Effector memory CD8-positive, alpha-beta T cell (primary cell): Measurements from ENCODE around the gene TDP1.
"Not testable (repeated sequence)": the region's sequence is repeated elsewhere in the genome, so short reads cannot be mapped to it uniquely, and the experiment has no call there.

Experiments used
- ATAC-seq: fragments of 150-1000 bp; cut with Tn5 transposase; replicated peaks from 2 replicates; pipeline ENCODE4 v1.10.0; 2021; ENCODE audit warnings: mild to moderate bottlenecking, moderate library complexity
- DNase-seq, 3 experiments: peaks; one replicate each; pipeline ENCODE4 v3.0.0; 2021
- H3K27ac Mint-ChIP-seq, 2 donors: one replicate each; pipeline ENCODE4 v1.8.0; 2022; ENCODE audit warnings: mild to moderate bottlenecking in 2 of 2, mixed read lengths in 2 of 2, moderate library complexity in 2 of 2
- H3K27me3 Mint-ChIP-seq, 2 donors: one replicate each; pipeline ENCODE4 v1.8.0; 2022; ENCODE audit warnings: mixed read lengths in 2 of 2
- H3K36me3 Mint-ChIP-seq: one replicate; pipeline ENCODE4 v1.8.0; 2022; ENCODE audit warnings: mild to moderate bottlenecking, moderate library complexity, mixed read lengths; ENCODE audit not compliant: insufficient read depth
- H3K4me1 Mint-ChIP-seq, 2 donors: one replicate each; pipeline ENCODE4 v1.8.0; 2022; ENCODE audit warnings: low read depth in 2 of 2, mixed read lengths in 2 of 2
- H3K4me3 Mint-ChIP-seq, 2 donors: one replicate each; pipeline ENCODE4 v1.8.0; 2022; ENCODE audit warnings: mild to moderate bottlenecking in 2 of 2, mixed read lengths in 2 of 2, moderate library complexity in 2 of 2
- H3K9me3 Mint-ChIP-seq, 2 donors: one replicate each; pipeline ENCODE4 v1.8.0; 2022; ENCODE audit warnings: mixed read lengths in 2 of 2

Gene TDP1

DNA sequence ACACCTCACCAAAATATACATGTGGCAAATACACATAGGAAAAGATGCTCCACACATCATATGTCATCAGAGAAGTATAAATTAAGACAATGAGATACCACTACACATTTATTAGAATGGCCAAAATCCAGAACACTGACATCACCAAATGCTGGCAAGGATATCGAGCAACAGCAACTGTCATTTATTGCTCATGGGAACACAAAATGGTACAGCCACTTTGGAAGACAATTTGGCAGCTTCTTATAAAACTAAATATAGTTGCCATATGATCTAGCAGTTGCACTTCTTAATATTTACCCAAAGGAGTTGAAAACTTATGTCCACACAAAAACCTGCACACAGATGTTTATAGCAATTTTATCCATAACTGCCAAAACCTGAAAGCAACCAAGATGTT lies 99.1 kb downstream of the TDP1 start:
- ATAC-seq (no peak), DNase-seq (no peak)
- H3K4me3 Mint-ChIP-seq, result no peak overlapping the region
- H3K9me3 Mint-ChIP-seq, result no peaks in the 10 kb centered on the region
- H3K36me3 Mint-ChIP-seq, result no peaks in the 10 kb centered on the region
- no peak overlapping the region for H3K27ac Mint-ChIP-seq
- H3K27me3 Mint-ChIP-seq, result peaks cover 68 to 89% of the 10 kb centered on the region in 2 donors
- H3K4me1 Mint-ChIP-seq, result peaks cover 6 to 7% of the 10 kb centered on the region in 2 donors

DNA sequence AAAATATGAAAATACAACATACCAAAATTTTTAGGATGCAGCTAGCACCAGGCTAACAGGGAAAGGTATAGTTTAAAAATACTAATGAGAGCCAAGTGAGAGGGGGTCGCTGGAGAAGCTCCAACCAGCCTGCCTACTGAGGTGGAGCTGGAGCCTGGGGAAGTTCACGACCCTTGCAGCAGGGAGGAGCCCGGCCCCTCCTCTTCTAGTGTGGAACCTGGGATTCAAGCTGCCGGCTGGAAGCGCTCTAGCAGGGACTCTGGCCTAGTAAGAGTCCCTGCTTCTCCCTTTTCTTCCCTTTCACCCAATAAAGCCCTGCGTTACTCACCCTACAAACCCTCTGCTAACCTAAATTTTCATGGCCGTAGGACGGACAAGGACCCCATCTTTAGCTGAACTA lies 101.1 kb downstream of the TDP1 start:
- Mint-ChIP-seq H3K4me1 (peaks cover 7 to 11% of the 10 kb centered on the region in 2 donors), H3K9me3 (no peaks in the 10 kb centered on the region), H3K27me3 (peaks cover 56 to 84% of the 10 kb centered on the region in 2 donors), H3K4me3 (no peak overlapping the region), H3K27ac (no peak overlapping the region), H3K36me3 (no peaks in the 10 kb centered on the region)
- DNase-seq, result no peak
- no peak for ATAC-seq

DNA sequence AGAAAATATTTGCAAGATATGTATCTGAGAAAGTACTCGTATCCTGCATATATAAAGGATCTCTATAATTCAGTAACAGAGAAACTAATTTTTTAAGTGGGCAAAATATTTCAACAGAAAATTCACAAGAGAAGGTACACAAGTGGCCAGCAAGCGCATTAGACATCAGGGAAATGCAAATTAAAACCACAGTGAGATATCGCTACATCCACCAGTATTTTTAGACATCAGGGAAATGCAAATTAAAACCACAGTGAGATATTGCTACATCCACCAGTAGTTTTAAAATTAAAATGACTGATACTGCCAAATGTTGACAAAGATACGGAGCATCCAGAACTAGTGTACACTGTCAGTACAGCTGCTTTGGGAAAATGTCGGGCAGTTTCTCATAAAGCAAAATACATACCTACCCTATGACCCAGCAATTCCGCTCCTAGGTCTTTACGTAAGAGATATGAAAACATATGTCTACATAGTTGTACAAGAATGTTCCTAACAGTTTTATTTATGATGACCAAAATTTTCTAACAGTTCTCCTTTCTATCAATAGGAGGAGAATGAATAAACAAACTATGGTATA lies 103.2 kb downstream of the TDP1 start:
- Mint-ChIP-seq H3K9me3 (no peaks in the 10 kb centered on the region), H3K4me3 (peak overlapping the region; percentile 56 to 76), H3K4me1 (peaks cover 19 to 21% of the 10 kb centered on the region in 2 donors), H3K27me3 (peaks cover 55 to 84% of the 10 kb centered on the region in 2 donors), H3K27ac (no peak overlapping the region), H3K36me3 (no peaks in the 10 kb centered on the region)
- DNase-seq, result no peak
- ATAC-seq, result no peak

DNA sequence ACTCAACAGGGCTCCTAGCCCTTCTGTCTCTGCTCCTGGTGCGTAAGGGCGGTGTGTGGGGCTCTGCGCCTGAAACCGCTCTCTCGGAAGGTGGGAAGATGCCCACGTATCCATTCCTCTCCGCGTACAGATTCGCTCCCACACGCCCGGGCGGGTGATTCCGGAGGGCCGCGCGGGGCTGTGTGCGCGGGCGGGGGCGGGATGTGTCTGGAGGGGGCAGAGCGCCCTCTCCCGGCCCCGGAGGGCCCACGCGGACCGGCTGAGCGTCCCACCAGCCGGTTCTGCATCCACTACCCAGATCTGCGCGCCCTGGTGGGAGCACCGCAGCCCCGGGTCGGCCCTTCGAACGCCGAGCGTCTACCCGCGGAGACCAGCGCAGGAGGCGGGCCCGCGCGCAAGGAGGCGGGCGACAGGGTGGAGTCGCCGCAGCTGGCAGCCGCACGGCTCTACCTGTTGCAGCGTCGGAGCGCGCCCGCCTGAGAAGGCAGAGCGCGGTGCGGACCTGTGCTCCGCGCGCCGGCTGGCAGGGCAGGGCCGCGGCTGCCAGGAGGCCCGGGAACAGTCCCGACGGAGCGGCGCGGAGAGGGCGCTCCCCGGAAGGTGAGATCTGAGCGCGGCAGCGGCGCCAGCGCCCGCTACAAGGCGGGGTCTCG lies 104.7 kb downstream of the TDP1 start:
- Mint-ChIP-seq H3K27me3 (peaks cover 55 to 84% of the 10 kb centered on the region in 2 donors), H3K27ac (no peak overlapping the region), H3K9me3 (no peaks in the 10 kb centered on the region), H3K36me3 (no peaks in the 10 kb centered on the region), H3K4me1 (peaks cover 19 to 21% of the 10 kb centered on the region in 2 donors), H3K4me3 (peak overlapping the region; percentile 56 to 76)
- DNase-seq (peak in 1 of 3 experiments; percentile 12), ATAC-seq (peak; percentile 68)

DNA sequence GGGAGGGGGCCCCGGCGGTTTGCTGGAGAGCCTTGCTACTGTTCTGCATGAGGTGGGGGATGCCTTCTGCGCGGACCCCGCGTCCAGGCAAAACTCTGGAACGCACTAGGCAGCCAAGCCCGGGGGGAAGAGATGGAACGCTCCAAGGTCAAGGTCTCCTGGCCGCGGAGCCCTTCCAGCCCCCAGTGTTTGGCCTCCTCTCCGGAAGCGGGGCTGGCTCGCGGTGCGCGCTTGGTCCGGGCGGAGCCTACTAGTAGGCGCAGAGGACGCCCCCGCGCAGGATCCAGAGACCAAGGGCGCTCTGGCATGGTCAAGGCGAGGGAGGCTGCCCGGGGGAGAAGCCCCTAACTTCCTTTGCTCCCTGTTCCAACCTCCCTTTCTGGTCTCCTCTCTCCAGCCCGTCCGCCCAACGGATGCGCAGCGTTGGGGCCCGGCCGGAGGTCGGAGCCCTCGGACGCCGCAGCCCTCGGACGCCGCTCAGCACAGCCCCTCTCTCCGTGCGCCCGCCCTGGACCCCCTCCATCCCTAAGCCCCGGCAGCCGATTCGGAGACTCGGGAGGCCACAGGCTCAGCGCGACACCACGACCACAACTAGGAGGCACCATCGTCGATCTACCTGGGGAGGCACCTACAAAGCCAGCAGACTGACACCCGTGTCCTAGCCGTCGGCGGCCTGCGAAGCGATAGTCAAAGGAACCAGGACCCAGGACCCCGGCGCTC lies 105.4 kb downstream of the TDP1 start:
- H3K4me1 Mint-ChIP-seq, result peaks cover 19 to 21% of the 10 kb centered on the region in 2 donors
- ATAC-seq, result no peak
- peaks cover 50 to 80% of the 10 kb centered on the region in 2 donors for H3K27me3 Mint-ChIP-seq
- no peaks in the 10 kb centered on the region for H3K36me3 Mint-ChIP-seq
- H3K9me3 Mint-ChIP-seq, result no peaks in the 10 kb centered on the region
- H3K4me3 Mint-ChIP-seq, result peak overlapping the region; percentile 56 to 76
- DNase-seq, result no peak
- no peak overlapping the region for H3K27ac Mint-ChIP-seq

DNA sequence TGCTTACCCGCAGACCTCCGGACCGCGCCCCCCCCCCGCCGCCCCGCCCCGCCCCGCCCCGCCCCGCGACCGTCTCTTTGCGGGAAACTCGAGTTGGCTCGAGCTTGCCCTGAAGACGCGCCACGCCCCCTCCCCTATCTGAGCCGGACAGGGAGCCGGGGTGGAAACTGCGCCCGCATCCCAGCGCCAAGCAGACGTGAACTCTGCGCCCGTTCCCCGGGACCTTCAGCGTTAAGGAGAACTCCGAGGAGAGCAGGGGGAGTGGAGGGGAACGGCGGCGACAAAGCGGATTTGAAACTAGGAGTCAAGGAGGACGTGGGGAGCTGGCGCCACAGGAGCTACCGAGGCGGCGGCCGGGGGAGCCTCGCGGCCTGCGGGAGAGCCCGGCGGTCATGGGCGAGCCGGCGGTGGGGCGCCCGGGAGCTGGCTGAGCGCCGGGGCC lies 106.0 kb downstream of the TDP1 start, which contains the start of gene KCNK13:
Gene KCNK13 (plus strand): TSS at position 310 of the 442 bp plus-strand sequence. CDS start 212 bp downstream, outside the sequence.
- H3K27me3 Mint-ChIP-seq, result peaks cover 49 to 76% of the 10 kb centered on the region in 2 donors
- no peaks in the 10 kb centered on the region for H3K36me3 Mint-ChIP-seq
- no peak for DNase-seq
- H3K4me1 Mint-ChIP-seq, result peaks cover 19 to 21% of the 10 kb centered on the region in 2 donors
- no peak for ATAC-seq
- peak within 1 kb of the TSS; percentile 76 to 80 for H3K4me3 Mint-ChIP-seq
- no peak within 1 kb of the TSS for H3K27ac Mint-ChIP-seq
- H3K9me3 Mint-ChIP-seq, result no peaks in the 10 kb centered on the region

DNA sequence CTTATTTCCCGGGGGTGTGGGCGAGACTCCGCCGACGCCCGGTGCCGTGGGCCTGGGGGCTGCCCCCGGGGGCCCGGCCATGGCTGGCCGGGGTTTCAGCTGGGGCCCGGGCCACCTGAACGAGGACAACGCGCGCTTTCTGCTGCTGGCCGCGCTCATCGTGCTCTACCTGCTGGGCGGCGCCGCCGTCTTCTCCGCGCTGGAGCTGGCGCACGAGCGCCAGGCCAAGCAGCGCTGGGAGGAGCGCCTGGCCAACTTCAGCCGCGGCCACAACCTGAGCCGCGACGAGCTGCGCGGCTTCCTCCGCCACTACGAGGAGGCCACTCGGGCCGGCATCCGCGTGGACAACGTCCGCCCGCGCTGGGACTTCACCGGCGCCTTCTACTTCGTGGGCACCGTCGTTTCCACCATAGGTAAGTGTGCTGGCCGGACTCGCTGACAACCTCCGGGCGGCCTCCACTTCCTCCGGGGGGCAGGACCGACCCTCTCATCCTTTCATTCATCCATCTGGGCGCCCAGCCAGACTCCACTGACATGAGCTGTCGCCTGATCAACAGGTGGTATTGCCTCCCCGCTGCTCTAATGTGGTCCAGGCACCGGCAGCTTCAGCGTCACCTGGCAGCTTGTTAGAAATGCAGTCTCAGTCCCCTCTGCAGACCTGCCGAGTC lies 106.5 kb downstream of the TDP1 start:
- Mint-ChIP-seq H3K4me1 (peaks cover 19 to 21% of the 10 kb centered on the region in 2 donors), H3K27ac (no peak overlapping the region), H3K4me3 (peak overlapping the region; percentile 76 to 80), H3K36me3 (no peaks in the 10 kb centered on the region), H3K9me3 (no peaks in the 10 kb centered on the region), H3K27me3 (peaks cover 49 to 76% of the 10 kb centered on the region in 2 donors)
- no peak for ATAC-seq
- no peak for DNase-seq

DNA sequence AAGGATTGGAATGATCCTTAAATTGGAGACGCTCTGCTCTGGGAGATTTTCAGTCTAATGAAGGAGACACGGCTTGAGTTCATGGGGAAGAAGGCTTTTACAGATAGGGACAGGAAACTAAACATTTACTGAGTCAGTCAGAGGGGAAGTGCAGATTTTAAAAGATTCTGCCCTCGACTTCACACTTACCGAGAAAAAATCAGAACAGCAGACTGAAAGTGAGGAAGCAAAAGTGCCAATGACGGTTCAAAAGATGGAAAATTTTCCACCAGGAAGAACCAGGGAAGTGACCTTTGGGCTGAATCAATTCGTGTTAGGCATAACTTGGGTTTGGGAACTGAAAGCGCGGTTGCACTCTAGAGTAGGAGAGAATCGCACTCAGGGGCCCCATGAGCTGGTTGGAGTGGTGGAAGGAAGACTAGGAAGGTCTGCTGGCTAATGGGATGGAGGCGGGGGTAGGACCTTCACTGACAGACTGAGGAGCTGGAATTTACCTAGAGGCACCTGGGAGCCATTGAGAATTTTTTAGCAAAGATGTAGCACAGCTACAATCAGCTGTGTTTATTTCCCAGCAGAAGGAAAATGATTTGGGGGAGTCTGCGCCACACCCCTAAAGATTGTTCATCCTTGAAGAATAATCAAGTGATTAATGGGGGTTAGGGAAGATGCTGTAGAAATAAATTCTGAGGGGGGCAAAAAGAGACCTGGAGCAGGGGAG lies 107.3 kb downstream of the TDP1 start:
- peak overlapping the region; percentile 76 to 80 for H3K4me3 Mint-ChIP-seq
- H3K27ac Mint-ChIP-seq, result no peak overlapping the region
- ATAC-seq (no peak), DNase-seq (no peak)
- H3K9me3 Mint-ChIP-seq, result no peaks in the 10 kb centered on the region
- H3K36me3 Mint-ChIP-seq, result no peaks in the 10 kb centered on the region
- peaks cover 19 to 21% of the 10 kb centered on the region in 2 donors for H3K4me1 Mint-ChIP-seq
- peaks cover 53 to 77% of the 10 kb centered on the region in 2 donors for H3K27me3 Mint-ChIP-seq

DNA sequence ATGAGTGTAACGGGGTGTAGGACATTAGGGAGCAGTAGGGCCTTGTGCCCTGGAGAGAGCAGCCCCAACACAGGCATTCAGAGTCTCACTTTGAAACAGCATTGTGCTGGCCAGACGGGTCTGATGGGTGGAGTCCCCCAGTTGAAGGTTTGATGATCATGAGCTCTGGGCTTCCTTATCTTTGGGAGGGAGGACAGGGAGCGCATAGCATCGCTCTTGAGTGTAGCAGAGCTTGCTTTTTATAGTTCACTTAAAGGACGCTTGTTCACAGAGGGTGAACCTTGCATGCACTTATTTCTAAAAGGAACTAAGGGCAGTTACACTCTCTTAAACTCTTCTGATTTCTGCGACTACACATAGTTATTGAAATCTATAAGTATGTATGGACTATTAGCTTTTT lies 116.6 kb downstream of the TDP1 start:
- no peak overlapping the region for H3K27ac Mint-ChIP-seq
- DNase-seq (no peak), ATAC-seq (no peak)
- H3K36me3 Mint-ChIP-seq, result no peaks in the 10 kb centered on the region
- H3K27me3 Mint-ChIP-seq, result peaks cover 47 to 55% of the 10 kb centered on the region in 2 donors
- H3K9me3 Mint-ChIP-seq, result no peaks in the 10 kb centered on the region
- H3K4me3 Mint-ChIP-seq, result no peak overlapping the region
- H3K4me1 Mint-ChIP-seq, result no peaks in the 10 kb centered on the region

DNA sequence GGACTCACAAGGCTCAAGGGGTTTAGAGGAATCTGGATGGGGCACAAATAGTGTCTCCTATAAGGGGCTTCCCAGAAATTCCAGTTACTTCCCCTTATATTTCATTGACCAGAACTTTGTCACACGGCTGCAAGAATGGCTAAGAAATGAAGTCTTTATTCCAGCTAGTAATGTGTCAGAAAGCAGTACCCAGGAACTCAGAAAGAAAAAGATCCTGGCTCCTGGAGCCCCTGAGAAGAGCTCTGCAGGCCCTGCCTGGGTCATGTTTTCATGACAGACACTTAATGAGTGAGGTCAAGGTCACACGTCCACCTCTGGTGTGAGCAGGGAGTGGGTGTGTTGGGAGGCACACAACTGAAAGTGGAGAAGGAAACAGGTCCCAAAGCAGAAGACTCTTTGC lies 123.8 kb downstream of the TDP1 start:
- Mint-ChIP-seq H3K4me3 (no peak overlapping the region), H3K4me1 (no peaks in the 10 kb centered on the region), H3K9me3 (no peaks in the 10 kb centered on the region), H3K36me3 (no peaks in the 10 kb centered on the region), H3K27ac (no peak overlapping the region), H3K27me3 (peaks cover 53 to 66% of the 10 kb centered on the region in 2 donors)
- ATAC-seq (no peak), DNase-seq (no peak)

DNA sequence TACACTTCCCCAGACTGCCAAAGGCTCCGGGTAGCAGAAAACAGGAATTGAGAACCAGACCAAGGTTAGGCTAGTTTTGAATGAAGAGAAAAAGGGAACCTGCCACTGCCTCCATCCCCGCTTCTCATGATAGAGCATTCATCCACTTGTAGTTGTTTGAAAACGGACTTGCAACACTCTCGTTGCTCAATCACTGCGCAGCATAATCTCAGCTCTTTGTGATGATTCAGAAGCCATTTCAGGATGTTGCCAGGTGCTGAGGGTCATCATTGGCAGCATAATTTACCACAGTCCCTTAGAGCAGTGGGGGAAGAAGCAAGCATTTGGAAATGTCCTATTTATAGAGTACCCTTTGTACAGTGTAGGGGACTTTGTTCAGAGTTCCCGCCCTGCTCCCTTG lies 131.7 kb downstream of the TDP1 start:
- no peak overlapping the region for H3K27ac Mint-ChIP-seq
- peak; percentile 26 for ATAC-seq

DNA sequence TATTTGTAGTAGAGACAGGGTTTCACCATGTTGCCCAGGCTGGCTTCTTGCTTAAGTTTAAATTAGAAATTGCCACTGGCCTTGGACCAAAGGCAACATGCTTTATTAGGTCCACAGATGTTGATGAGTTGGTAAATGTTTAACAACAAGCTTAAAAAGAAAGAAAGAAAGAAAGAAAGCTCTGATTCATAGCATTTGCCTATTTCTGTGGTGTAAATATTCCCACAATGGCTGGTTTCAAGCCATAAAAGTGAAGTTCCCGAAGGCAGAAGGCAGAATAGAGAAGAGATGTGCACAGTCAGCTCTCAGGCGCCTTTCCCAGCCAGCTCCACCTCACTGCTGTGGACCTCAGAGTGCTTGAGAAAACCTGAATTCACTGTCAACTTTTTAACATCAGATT lies 132.4 kb downstream of the TDP1 start:
- H3K4me3 Mint-ChIP-seq, result no peak overlapping the region
- H3K4me1 Mint-ChIP-seq, result no peaks in the 10 kb centered on the region
- H3K27me3 Mint-ChIP-seq, result peaks cover 38 to 47% of the 10 kb centered on the region in 2 donors
- H3K9me3 Mint-ChIP-seq, result no peaks in the 10 kb centered on the region
- ATAC-seq (no peak), DNase-seq (no peak)
- no peak overlapping the region for H3K27ac Mint-ChIP-seq
- H3K36me3 Mint-ChIP-seq, result no peaks in the 10 kb centered on the region

More for the DNA sequence above, 131.7 kb downstream of the TDP1 start:
- H3K9me3 Mint-ChIP-seq, result no peaks in the 10 kb centered on the region
- H3K27me3 Mint-ChIP-seq, result peaks cover 38 to 39% of the 10 kb centered on the region in 2 donors
- DNase-seq, result no peak
- H3K36me3 Mint-ChIP-seq, result no peaks in the 10 kb centered on the region
- H3K4me3 Mint-ChIP-seq, result no peak overlapping the region
- no peaks in the 10 kb centered on the region for H3K4me1 Mint-ChIP-seq

DNA sequence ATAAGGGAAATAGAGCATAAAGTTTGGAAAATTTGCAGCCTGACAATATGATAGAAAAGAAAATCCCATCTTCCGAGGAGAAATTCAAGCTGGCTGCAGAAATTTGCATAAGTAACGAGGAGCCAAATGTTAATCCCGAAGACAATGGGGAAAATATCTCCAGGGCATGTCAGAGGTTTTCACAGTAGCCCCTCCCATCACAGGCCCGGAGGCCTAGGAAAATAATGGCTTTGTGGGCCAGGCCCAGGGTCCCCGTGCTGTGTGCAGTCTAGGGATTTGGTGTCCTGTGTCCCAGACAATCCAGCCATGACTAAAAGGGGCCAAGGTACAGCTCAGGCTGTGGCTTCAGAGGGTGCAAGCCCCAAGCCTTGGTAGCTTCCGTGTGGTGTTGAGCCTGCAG lies 133.8 kb downstream of the TDP1 start:
- not testable (repeated sequence) for H3K27ac Mint-ChIP-seq, H3K4me3 Mint-ChIP-seq

More for the DNA sequence above, 133.8 kb downstream of the TDP1 start:
- H3K36me3 Mint-ChIP-seq, DNase-seq, H3K4me1 Mint-ChIP-seq, H3K9me3 Mint-ChIP-seq, ATAC-seq: not testable (repeated sequence)
- peaks cover 38 to 58% of the 10 kb centered on the region in 2 donors for H3K27me3 Mint-ChIP-seq
